Measurements from ENCODE around the gene PCDH1.

Gene PCDH1

GRCh38 chr5:141914199-141914743, 36.1 kb upstream of the PCDH1 start:
- Histone ChIP-seq H3K79me2 (ENCODE audit: insufficient read depth, low read length) (no peaks in the 10 kb centered on the region), H2AFZ (ENCODE audit: low read length) (no peak overlapping the region), H3F3A (ENCODE audit: insufficient read depth, low read length) (no peaks in the 10 kb centered on the region), H4K20me1 (ENCODE audit: insufficient read depth, low read length) (no peaks in the 10 kb centered on the region), H3K9ac (ENCODE audit: low read length) (peak overlapping the region; percentile 11; the same call in 1 of the 2 replicates), H3K9me3 (ENCODE audit: low read length) (no peaks in the 10 kb centered on the region), H3K4me3 (ENCODE audit: low read depth, low read length, poor library complexity, severe bottlenecking) (peak overlapping the region; percentile 23), H3K4me1 (ENCODE audit: insufficient read depth, low read length, severe bottlenecking) (peaks cover 17% of the 10 kb centered on the region), H3K9me2 (ENCODE audit: low read depth, low read length) (no peaks in the 10 kb centered on the region), H3K4me2 (ENCODE audit: low read length) (peak overlapping the region; percentile 46), H3K27ac (ENCODE audit: low read depth, low read length, poor library complexity, severe bottlenecking) (no peak overlapping the region), H3K36me3 (ENCODE audit: insufficient read depth, low read length) (no peaks in the 10 kb centered on the region), H3K27me3 (ENCODE audit: insufficient read depth, low read length) (no peaks in the 10 kb centered on the region; the same call in 1 of the 2 replicates)
- TF ChIP-seq CTCF (IDR thresholded peaks at IDR 0.05; ENCODE audit: low read length), result peak; percentile 36
- TF ChIP-seq EZH2 (IDR thresholded peaks at IDR 0.05; ENCODE audit: borderline replicate concordance, low read length), result no peak

GRCh38 chr5:141913560-141914198, 35.5 kb upstream of the PCDH1 start:
- peak overlapping the region; percentile 46 for H3K4me2 ChIP-seq (ENCODE audit: low read length)

GRCh38 chr5:141910271-141910673, 32.1 kb upstream of the PCDH1 start:
- Histone ChIP-seq H3K27me3 (ENCODE audit: insufficient read depth, low read length) (no peaks in the 10 kb centered on the region; the same call in 1 of the 2 replicates), H3F3A (ENCODE audit: insufficient read depth, low read length) (no peaks in the 10 kb centered on the region), H2AFZ (ENCODE audit: low read length) (no peak overlapping the region), H3K9me2 (ENCODE audit: low read depth, low read length) (no peaks in the 10 kb centered on the region), H3K36me3 (ENCODE audit: insufficient read depth, low read length) (no peaks in the 10 kb centered on the region), H3K4me2 (ENCODE audit: low read length) (no peak overlapping the region), H3K79me2 (ENCODE audit: insufficient read depth, low read length) (no peaks in the 10 kb centered on the region), H3K9me3 (ENCODE audit: low read length) (peaks cover 2% of the 10 kb centered on the region; the same call in 1 of the 2 replicates), H4K20me1 (ENCODE audit: insufficient read depth, low read length) (no peaks in the 10 kb centered on the region), H3K4me1 (ENCODE audit: insufficient read depth, low read length, severe bottlenecking) (peaks cover 10% of the 10 kb centered on the region), H3K27ac (ENCODE audit: low read depth, low read length, poor library complexity, severe bottlenecking) (no peak overlapping the region), H3K4me3 (ENCODE audit: low read depth, low read length, poor library complexity, severe bottlenecking) (no peak overlapping the region), H3K9ac (ENCODE audit: low read length) (no peak overlapping the region)
- TF ChIP-seq CTCF (IDR thresholded peaks at IDR 0.05; ENCODE audit: low read length) (no peak), EZH2 (IDR thresholded peaks at IDR 0.05; ENCODE audit: borderline replicate concordance, low read length) (no peak)

More at GRCh38 chr5:141913560-141914198, 35.5 kb upstream of the PCDH1 start:
- Histone ChIP-seq H4K20me1 (ENCODE audit: insufficient read depth, low read length) (no peaks in the 10 kb centered on the region), H3K27me3 (ENCODE audit: insufficient read depth, low read length) (no peaks in the 10 kb centered on the region; the same call in 1 of the 2 replicates), H3F3A (ENCODE audit: insufficient read depth, low read length) (no peaks in the 10 kb centered on the region), H3K27ac (ENCODE audit: low read depth, low read length, poor library complexity, severe bottlenecking) (no peak overlapping the region), H3K9me3 (ENCODE audit: low read length) (no peaks in the 10 kb centered on the region), H3K36me3 (ENCODE audit: insufficient read depth, low read length) (no peaks in the 10 kb centered on the region), H3K9ac (ENCODE audit: low read length) (peak overlapping the region; percentile 11; the same call in 1 of the 2 replicates), H3K9me2 (ENCODE audit: low read depth, low read length) (no peaks in the 10 kb centered on the region), H3K4me3 (ENCODE audit: low read depth, low read length, poor library complexity, severe bottlenecking) (peak overlapping the region; percentile 23), H3K79me2 (ENCODE audit: insufficient read depth, low read length) (no peaks in the 10 kb centered on the region), H3K4me1 (ENCODE audit: insufficient read depth, low read length, severe bottlenecking) (peaks cover 17% of the 10 kb centered on the region), H2AFZ (ENCODE audit: low read length) (no peak overlapping the region)
- TF ChIP-seq EZH2 (IDR thresholded peaks at IDR 0.05; ENCODE audit: borderline replicate concordance, low read length), result no peak
- no peak for TF ChIP-seq CTCF (IDR thresholded peaks at IDR 0.05; ENCODE audit: low read length)

Measured in OCI-LY1 (cell line).